ENCODE data around the gene CSF3.
"Not testable (repeated sequence)": the region's sequence is repeated elsewhere in the genome, so short reads cannot be mapped to it uniquely, and the experiment has no call there.

CSF3 gene

DNA sequence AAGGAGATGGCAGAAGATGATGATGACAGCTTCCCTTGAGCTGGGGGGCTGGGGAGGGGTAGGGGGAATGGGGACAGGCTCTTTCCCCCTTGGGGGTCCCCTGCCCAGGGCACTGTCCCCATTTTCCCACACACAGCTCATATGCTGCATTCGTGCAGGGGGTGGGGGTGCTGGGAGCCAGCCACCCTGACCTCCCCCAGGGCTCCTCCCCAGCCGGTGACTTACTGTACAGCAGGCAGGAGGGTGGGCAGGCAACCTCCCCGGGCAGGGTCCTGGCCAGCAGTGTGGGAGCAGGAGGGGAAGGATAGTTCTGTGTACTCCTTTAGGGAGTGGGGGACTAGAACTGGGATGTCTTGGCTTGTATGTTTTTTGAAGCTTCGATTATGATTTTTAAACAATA is 17.7 kb upstream of the CSF3 start:
- DNase-seq (ENCODE audit: low read depth): no peak

GRCh38 chr17:39999067-39999466 is 16.2 kb upstream of the CSF3 start:
- no peak for DNase-seq (ENCODE audit: low read depth)

- DNase-seq (ENCODE audit: low read depth): no peak
Observed at GRCh38 chr17:40000161-40000560, 15.1 kb upstream of the CSF3 start.

GRCh38 chr17:40001335-40001734 is 13.9 kb upstream of the CSF3 start:
- not testable (repeated sequence) for DNase-seq (ENCODE audit: low read depth)

GRCh38 chr17:40004072-40004471 is 11.2 kb upstream of the CSF3 start:
- DNase-seq (ENCODE audit: low read depth): no peak

DNA sequence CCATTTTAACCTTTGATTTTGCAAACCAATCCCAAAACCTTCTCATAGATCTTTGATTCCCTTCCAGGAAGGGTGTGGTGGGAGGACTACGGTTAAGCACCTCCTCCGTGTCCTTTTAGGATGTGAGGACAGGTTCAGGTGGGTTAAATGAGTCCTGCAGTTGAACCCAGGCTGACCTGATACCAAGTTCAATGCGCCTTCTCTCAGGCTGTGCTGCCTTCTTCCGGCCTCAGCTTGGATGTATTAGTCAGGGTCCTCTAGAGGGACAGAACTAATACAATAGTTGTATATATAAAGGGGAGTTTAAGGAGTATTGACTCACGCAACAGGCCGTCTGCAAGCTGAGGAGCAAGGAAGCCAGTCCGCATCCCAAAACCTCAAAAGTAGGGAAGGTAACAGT is 10.5 kb upstream of the CSF3 start:
- DNase-seq (ENCODE audit: low read depth): no peak

DNA sequence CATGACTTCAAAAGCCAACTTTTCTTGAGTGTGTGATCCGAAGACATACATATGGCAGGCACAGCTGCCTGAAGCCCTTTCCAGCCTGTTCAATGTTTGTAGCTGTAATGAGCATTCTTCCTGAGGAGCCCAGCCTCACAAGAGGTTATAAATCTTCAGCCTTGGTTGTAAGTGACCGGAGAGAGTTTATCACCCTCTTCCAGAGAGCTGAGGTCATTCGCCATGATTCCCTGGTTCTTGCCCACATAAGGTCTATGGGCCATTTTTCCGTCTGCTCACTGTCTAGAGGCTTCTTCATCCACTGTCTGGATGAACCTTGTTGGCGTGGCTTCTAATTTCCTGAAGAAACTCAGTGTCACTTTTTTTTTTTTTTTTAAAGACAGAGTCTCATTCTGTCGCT is 9.7 kb upstream of the CSF3 start:
- no peak for DNase-seq (ENCODE audit: low read depth)

GRCh38 chr17:40010946-40011500 is 4.2 kb upstream of the CSF3 start:
- DNase-seq (ENCODE audit: low read depth): not testable (repeated sequence)

DNA sequence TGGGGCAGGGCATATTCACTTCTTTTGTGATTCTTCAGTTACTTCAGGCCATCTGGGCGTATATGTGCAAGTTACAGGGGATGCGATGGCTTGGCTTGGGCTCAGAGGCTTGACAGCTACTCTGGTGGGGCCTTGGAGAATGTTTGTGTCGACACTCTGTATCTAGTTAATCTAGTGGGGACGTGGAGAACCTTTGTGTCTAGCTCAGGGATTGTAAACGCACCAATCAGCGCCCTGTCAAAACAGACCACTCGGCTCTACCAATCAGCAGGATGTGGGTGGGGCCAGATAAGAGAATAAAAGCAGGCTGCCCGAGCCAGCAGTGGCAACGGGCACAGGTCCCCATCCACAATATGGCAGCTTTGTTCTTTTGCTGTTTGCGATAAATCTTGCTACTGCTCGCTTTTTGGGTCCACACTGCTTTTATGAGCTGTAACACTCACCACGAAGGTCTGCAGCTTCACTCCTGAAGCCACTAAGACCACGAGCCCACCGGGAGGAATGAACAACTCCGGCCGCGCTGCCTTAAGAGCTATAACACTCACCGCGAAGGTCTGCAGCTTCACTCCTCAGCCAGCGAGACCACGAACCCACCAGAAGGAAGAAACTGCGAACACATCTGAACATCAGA is 3.1 kb upstream of the CSF3 start:
- DNase-seq (ENCODE audit: low read depth): not testable (repeated sequence)

DNA sequence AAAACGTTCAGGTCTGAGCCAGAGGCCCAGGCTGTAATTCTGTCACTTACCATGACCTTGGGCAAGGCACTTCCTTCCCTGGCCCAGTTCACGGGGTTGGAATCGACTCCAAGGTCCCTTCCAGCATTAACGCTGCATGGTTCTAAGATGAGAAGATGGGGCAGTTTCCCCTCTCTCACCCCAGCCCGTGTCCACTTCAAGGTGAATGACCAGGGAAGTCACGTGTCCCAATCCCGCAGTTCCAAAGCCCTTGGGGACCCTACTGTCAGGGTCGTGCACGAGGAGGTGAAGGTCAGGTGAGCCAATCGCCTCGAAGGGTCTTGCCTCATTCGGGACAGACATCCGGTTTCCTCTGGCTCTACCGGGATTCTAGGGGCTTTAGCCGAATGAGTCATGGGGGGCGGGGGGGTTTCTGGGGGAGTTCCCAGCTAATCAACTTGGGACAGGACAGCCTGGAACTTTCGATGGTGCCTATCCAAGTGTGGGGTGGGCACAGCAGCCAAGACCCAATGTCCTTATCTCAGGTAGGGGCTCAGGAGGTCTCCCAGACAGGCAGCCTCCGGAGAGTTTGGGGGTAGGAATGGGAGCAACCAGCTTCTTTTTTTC is 762 bp upstream of the CSF3 start:
- DNase-seq (ENCODE audit: low read depth): no peak

GRCh38 chr17:40015998-40016985 is 1.1 kb downstream of the CSF3 start:
- DNase-seq (ENCODE audit: low read depth): no peak

GRCh38 chr17:40017422-40018080 is 2.3 kb downstream of the CSF3 start:
- no peak for DNase-seq (ENCODE audit: low read depth)

DNA sequence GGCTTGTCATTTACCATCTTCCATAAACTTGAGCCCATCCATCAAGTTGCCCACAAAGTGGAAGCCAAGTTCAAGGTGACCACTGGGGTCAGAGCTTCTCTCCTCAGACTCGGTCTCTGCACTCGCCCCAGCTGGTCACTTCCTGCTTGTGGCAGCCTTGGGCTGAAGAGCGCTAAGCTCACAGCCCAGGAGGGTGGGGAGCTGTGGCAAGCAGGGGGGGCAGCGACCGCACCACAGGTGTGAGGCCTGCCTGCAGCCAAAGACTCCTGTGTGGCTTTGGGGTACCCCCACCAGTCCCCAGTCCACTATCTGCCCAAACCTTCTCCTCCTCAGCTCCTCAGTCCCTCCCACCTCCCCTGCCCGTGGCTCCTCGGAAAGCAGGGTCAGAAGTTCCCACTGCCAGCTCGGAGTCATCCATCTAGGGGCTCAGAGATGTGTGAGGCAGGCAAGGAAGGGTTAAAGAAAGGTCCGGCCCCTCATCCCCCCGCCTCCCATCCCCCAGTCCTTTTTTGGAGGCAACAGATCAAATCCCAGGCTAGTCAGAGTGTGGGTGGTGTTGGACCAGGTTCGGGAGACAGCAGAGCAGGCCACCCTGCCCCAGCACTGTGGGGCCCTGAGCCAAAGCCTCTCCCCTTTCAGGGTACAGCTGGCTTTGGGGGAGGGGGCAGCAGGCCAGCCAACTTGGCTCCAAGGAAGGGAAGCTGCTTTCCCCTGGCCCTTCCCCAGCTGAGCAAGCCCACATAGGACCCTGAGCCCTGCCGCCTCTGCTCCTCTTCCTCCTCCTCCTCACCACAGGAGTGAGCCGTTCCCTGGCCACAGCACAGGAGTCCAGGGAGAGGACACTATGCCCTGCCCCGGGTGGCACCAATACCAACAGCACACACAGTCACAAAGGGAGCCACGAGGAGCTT is 3.2 kb downstream of the CSF3 start:
- DNase-seq (ENCODE audit: low read depth): no peak

- no peak for DNase-seq (ENCODE audit: low read depth)
Observed at GRCh38 chr17:40019140-40019991, 4.1 kb downstream of the CSF3 start.

GRCh38 chr17:40020146-40020545 is 4.9 kb downstream of the CSF3 start:
- no peak for DNase-seq (ENCODE audit: low read depth)

DNA sequence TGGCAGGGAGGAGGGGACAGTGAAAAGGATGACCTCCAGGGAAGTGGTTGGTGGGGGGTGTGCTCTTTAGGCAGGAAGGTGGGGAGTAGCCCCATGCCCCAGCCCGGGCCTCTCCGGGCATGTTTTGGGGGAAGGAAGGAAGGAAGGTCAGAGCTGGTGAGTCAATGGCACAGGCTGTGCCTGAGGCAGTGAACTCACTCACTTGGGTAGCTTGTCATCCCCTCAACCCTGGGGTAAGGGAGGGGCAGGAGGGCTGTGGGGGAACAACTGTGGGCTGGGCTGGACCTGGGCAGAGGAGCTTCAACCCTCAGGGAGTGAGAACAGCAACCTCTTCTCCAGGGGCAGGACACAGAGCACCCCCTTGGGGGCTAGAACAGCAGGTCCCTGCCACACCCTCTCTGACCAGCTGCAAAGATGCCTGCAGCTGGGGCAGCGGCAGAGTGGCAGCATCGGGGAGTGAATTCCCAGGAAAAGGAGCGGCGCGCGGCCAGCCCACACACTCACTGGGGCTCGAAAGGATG is 6.3 kb downstream of the CSF3 start:
- DNase-seq (ENCODE audit: low read depth): no peak

- DNase-seq (ENCODE audit: low read depth): no peak
Observed at GRCh38 chr17:40022497-40022896, 7.3 kb downstream of the CSF3 start.

DNA sequence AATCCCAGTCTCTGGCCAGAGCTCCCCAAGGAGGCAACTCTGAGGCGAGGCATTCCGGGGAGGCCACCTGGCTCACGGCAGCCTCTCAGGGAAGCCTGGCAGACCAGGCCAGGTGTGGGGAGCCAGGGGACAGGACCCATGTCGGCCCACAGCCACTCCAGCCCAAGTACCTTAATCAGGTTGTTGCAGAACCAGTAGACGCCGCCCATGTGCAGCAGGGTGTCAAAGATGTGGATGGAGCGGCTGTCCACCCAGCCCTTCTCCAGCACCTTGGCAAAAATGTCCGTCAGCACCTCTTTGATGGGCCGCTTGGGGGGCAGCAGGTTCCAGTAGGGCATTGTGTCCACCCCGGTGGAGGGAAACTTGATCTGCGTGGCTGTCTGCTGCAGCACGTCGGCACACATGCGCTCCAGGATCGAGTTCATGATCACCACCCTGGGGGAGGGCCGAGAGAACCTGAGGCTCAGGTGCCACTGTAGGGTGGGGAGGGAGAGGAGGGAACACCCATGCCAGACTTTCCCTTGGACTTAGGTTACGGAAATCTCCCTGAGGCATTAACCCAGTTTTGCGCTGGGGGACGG is 7.8 kb downstream of the CSF3 start:
- no peak for DNase-seq (ENCODE audit: low read depth)

DNA sequence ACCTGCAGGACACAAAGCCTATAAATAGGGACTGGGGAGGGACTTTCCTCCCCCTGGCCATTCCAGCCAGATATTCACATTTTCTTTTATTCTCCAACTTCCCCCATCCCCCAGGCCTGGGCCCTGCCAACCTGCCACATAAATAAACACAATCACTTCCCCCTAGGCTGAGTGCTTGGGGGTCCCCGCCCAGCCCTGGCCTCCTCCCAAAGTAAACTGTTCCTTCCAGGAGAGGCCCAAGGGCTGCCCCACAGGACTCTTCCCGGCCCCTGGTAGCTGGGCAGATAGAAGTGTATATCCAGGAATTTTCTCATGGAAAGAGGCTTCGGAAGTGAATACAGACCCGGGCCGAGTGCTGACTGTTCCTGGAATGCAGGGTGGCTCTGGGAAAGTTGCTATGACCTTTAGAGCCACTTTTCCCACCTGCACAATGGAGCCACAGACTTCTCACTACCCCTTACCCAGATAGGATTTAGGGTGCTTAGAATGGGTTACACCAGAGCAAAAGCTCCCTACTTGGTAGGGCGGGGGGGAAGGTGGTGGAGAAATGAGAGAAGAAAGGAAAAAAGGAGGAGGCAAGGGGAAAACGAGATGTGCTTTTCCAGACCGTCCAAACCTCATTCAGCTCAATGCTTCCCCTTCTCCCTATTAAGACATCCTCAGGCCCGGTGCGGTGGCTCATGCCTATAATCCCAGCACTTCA is 8.5 kb downstream of the CSF3 start:
- DNase-seq (ENCODE audit: low read depth): no peak
